H9 (cell line): ENCODE data around the gene SPTBN5. TPM values are rescaled to one million over a fixed set of nuclear protein-coding genes. Genes with fewer than 3 reads are reported as not detected.

Experiments
- DNase-seq: peaks from one replicate; pipeline ENCODE4 v3.0.0-alpha.2; 2017
- H2AFZ ChIP-seq: one replicate; pipeline ENCODE4 v1.6.1; 2013; ENCODE audit warnings: mild to moderate bottlenecking, low read length, control low read depth, moderate library complexity
- H2AK5ac ChIP-seq: 2 replicates; pipeline ENCODE4 v1.6.1; 2013; ENCODE audit warnings: low read length, control low read depth, mixed read lengths; ENCODE audit not compliant: insufficient read length
- H2BK120ac ChIP-seq: one replicate; pipeline ENCODE4 v1.6.1; 2013; ENCODE audit warnings: low read depth, mild to moderate bottlenecking, low read length, control low read depth, inconsistent platforms; ENCODE audit not compliant: poor library complexity, severe bottlenecking
- H2BK12ac ChIP-seq: 2 replicates; pipeline ENCODE4 v1.6.1; 2013; ENCODE audit warnings: low read length, control low read depth, mixed read lengths, low read depth; ENCODE audit not compliant: insufficient read length
- H2BK15ac ChIP-seq: 2 replicates; pipeline ENCODE4 v1.6.1; 2013; ENCODE audit warnings: low read depth, low read length, control low read depth
- H2BK20ac ChIP-seq: one replicate; pipeline ENCODE4 v1.6.1; 2013; ENCODE audit warnings: low read depth, mild to moderate bottlenecking, low read length, control low read depth, inconsistent platforms; ENCODE audit not compliant: poor library complexity, severe bottlenecking
- H2BK5ac ChIP-seq: 2 replicates; pipeline ENCODE4 v1.6.1; 2013; ENCODE audit warnings: low read length, control low read depth, mixed read lengths; ENCODE audit not compliant: insufficient read length
- H3K14ac ChIP-seq: 2 replicates; pipeline ENCODE4 v1.6.1; 2013; ENCODE audit warnings: low read length, control low read depth; ENCODE audit not compliant: insufficient read depth
- H3K18ac ChIP-seq: 2 replicates; pipeline ENCODE4 v1.6.1; 2013; ENCODE audit warnings: low read depth, mild to moderate bottlenecking, mixed read lengths, low read length, control low read depth; ENCODE audit not compliant: insufficient read length
- H3K23ac ChIP-seq: 2 replicates; pipeline ENCODE4 v1.6.1; 2013; ENCODE audit warnings: low read length, control low read depth, mixed read lengths, low read depth; ENCODE audit not compliant: insufficient read length
- H3K23me2 ChIP-seq: 2 replicates; pipeline ENCODE4 v1.6.1; 2013; ENCODE audit warnings: low read depth, mild to moderate bottlenecking, mixed read lengths, low read length, control low read depth; ENCODE audit not compliant: insufficient read length, poor library complexity, severe bottlenecking
- H3K27ac ChIP-seq: 2 replicates; pipeline ENCODE4 v1.5.1; 2013; ENCODE audit warnings: low read length, control low read depth, mixed read lengths, low read depth; ENCODE audit not compliant: insufficient read length
- H3K27me3 ChIP-seq: 2 replicates; pipeline ENCODE4 v1.6.1; 2013; ENCODE audit warnings: low read length, control low read depth, inconsistent platforms; ENCODE audit not compliant: insufficient read depth
- H3K4ac ChIP-seq: 2 replicates; pipeline ENCODE4 v1.6.1; 2013; ENCODE audit warnings: low read depth, mild to moderate bottlenecking, control low read depth, inconsistent platforms, low read length, moderate library complexity
- H3K4me1 ChIP-seq: 2 replicates; pipeline ENCODE4 v1.6.1; 2013; ENCODE audit warnings: low read length, control low read depth, inconsistent platforms; ENCODE audit not compliant: insufficient read depth
- H3K4me2 ChIP-seq: 2 replicates; pipeline ENCODE4 v1.6.1; 2013; ENCODE audit warnings: low read length, control low read depth, mixed read lengths; ENCODE audit not compliant: insufficient read length, insufficient read depth
- H3K56ac ChIP-seq: 2 replicates; pipeline ENCODE4 v1.6.1; 2013; ENCODE audit warnings: low read depth, mild to moderate bottlenecking, mixed read lengths, low read length, control low read depth; ENCODE audit not compliant: insufficient read length
- H3K79me1 ChIP-seq: 2 replicates; pipeline ENCODE4 v1.6.1; 2013; ENCODE audit warnings: low read depth, mild to moderate bottlenecking, moderate library complexity, low read length, control low read depth, inconsistent platforms; ENCODE audit not compliant: insufficient read depth, poor library complexity, severe bottlenecking
- H3K79me2 ChIP-seq: 2 replicates; pipeline ENCODE4 v1.6.1; 2013; ENCODE audit warnings: low read length, control low read depth, inconsistent platforms; ENCODE audit not compliant: insufficient read depth
- H3K9ac ChIP-seq: 2 replicates; pipeline ENCODE4 v1.6.1; 2013; ENCODE audit warnings: low read length, control low read depth, mixed read lengths; ENCODE audit not compliant: insufficient read length; ENCODE audit errors: extremely low read depth
- H3K9me3 ChIP-seq: one replicate; pipeline ENCODE4 v1.6.1; 2013; ENCODE audit warnings: low read depth, low read length, inconsistent platforms; ENCODE audit not compliant: control insufficient read depth
- H3T11ph ChIP-seq: one replicate; pipeline ENCODE4 v1.6.1; 2013; ENCODE audit warnings: mild to moderate bottlenecking, low read length, control low read depth, inconsistent platforms
- H4K20me1 ChIP-seq: one replicate; pipeline ENCODE4 v1.6.1; 2013; ENCODE audit not compliant: control insufficient read depth, insufficient read length, insufficient read depth
- H4K5ac ChIP-seq: 2 replicates; pipeline ENCODE4 v1.6.1; 2013; ENCODE audit warnings: low read depth, mild to moderate bottlenecking, mixed read lengths, low read length, control low read depth; ENCODE audit not compliant: insufficient read length
- H4K8ac ChIP-seq: replicated peaks from 2 replicates; pipeline ENCODE4 v1.6.1; 2013; ENCODE audit warnings: low read length, control low read depth, mixed read lengths, low read depth; ENCODE audit not compliant: insufficient read length
- H4K91ac ChIP-seq: 2 replicates; pipeline ENCODE4 v1.6.1; 2013; ENCODE audit warnings: low read depth, mild to moderate bottlenecking, moderate library complexity, mixed read lengths, low read length, control low read depth; ENCODE audit not compliant: insufficient read length
- H3K27ac Mint-ChIP-seq, 3 experiments: 2 replicates in 2 of 3; 3 replicates in 1 of 3; pipeline ENCODE4 v1.8.0; 2020 to 2021; ENCODE audit warnings: mixed read lengths in 3 of 3, mild to moderate bottlenecking in 1 of 3, moderate library complexity in 1 of 3
- H3K27me3 Mint-ChIP-seq: 2 replicates; pipeline ENCODE4 v1.8.0; 2021; ENCODE audit warnings: low read depth, mild to moderate bottlenecking, moderate library complexity, mixed read lengths
- H3K36me3 Mint-ChIP-seq, 3 experiments: 2 replicates in 2 of 3; 3 replicates in 1 of 3; pipeline ENCODE4 v1.8.0; 2020 to 2021; ENCODE audit warnings: low read depth in 3 of 3, mixed read lengths in 3 of 3; ENCODE audit not compliant: insufficient read depth in 1 of 3
- H3K4me1 Mint-ChIP-seq, 2 experiments: 2 replicates each; pipeline ENCODE4 v1.8.0; 2020; ENCODE audit warnings: mixed read lengths in 2 of 2
- H3K4me3 Mint-ChIP-seq, 2 experiments: 2 replicates in 1 of 2; 3 replicates in 1 of 2; pipeline ENCODE4 v1.8.0; 2020 to 2021; ENCODE audit warnings: mild to moderate bottlenecking in 2 of 2, mixed read lengths in 2 of 2, moderate library complexity in 1 of 2
- H3K9me3 Mint-ChIP-seq, 2 experiments: 2 replicates in 1 of 2; 3 replicates in 1 of 2; pipeline ENCODE4 v1.8.0; 2020; ENCODE audit warnings: mild to moderate bottlenecking in 2 of 2, mixed read lengths in 2 of 2, moderate library complexity in 1 of 2
- CTCF ChIP-seq: fragments of 200-600 bp; sonication (generic); conservative IDR thresholded peaks from 3 replicates; pipeline ENCODE4 v1.8.0; 2021; ENCODE audit warnings: antibody characterized with exemption, mild to moderate bottlenecking
- WGBS: extraction: QIAGEN DNeasy Blood & Tissue Kit; methylation state at CpG from one replicate; pipeline ENCODE4 v1.1.7; 2013; ENCODE audit warnings: missing lambda C conversion rate, low lambda C conversion rate, mixed read lengths; ENCODE audit not compliant: insufficient read length; ENCODE audit errors: extremely low coverage; 5-methylcytosine and 5-hydroxymethylcytosine counted together
- total RNA-seq: library from RNA; stranded (reverse); gene quantifications from 2 replicates; pipeline ENCODE4 v1.2.1, GENCODE V29; 2021

The SPTBN5 gene
- total RNA-seq, 1 experiment from 2014 or later = 0.90 TPM

GRCh38 chr15:41829959-41830646 is 63.8 kb downstream of the SPTBN5 start:
- no peak overlapping the region for H2AK5ac ChIP-seq

More at GRCh38 chr15:41829959-41830646, 63.8 kb downstream of the SPTBN5 start:
- DNase-seq = no peak
- H4K5ac ChIP-seq = no peak overlapping the region
- H3K14ac ChIP-seq = no peak overlapping the region
- Mint-ChIP-seq H3K9me3 (no peaks in the 10 kb centered on the region; a peak in 1 of 5 replicates), H3K27ac (no peak overlapping the region), H3K4me3 (no peak overlapping the region), H3K27me3 (no peaks in the 10 kb centered on the region), H3K4me1 (peaks cover 11 to 19% of the 10 kb centered on the region in 2 experiments), H3K36me3 (peaks cover 2 to 14% (median 5%) of the 10 kb centered on the region in 3 experiments; a peak in 5 of 7 replicates)
- H2AFZ ChIP-seq = no peak overlapping the region
- no peak overlapping the region for H3K4me2 ChIP-seq
- H3K23ac ChIP-seq = no peak overlapping the region
- H4K20me1 ChIP-seq = no peaks in the 10 kb centered on the region
- no peak overlapping the region for H3K56ac ChIP-seq
- no peak overlapping the region for H4K8ac ChIP-seq
- no peak overlapping the region for H3K4ac ChIP-seq
- no peaks in the 10 kb centered on the region for H3K27me3 ChIP-seq
- H3T11ph ChIP-seq = no peak overlapping the region
- H3K27ac ChIP-seq = no peak overlapping the region
- H3K4me1 ChIP-seq = no peaks in the 10 kb centered on the region
- H4K91ac ChIP-seq = no peak overlapping the region
- no peaks in the 10 kb centered on the region for H3K9me3 ChIP-seq
- WGBS = no CpG with 5 or more reads among the region's 13 CpGs
- H2BK12ac ChIP-seq = no peak overlapping the region
- no peak overlapping the region for H2BK15ac ChIP-seq
- H2BK20ac ChIP-seq = no peak overlapping the region
- H3K18ac ChIP-seq = no peak overlapping the region
- no peak overlapping the region for H2BK120ac ChIP-seq
- no peaks in the 10 kb centered on the region for H3K79me1 ChIP-seq
- peaks cover 10% of the 10 kb centered on the region for H3K23me2 ChIP-seq
- H3K79me2 ChIP-seq = no peaks in the 10 kb centered on the region
- no peak overlapping the region for H2BK5ac ChIP-seq
- no peak overlapping the region for H3K9ac ChIP-seq
- no peak for TF ChIP-seq CTCF
